H1 (cell line): ENCODE results near the gene HDLBP. TPM values are rescaled to one million over a fixed set of nuclear protein-coding genes. Genes with fewer than 3 reads are reported as not detected.

Source experiments
- CTCF ChIA-PET: fragments of 300-600 bp; sonication (Branson Sonifier 250); formaldehyde crosslinking; loops from one replicate; lab custom pipeline; 2021; ENCODE audit not compliant: partially characterized antibody; lab: Charles Lee
- POLR2A ChIA-PET: fragments of 300-600 bp; sonication (Branson Sonifier 250); formaldehyde crosslinking; loops from one replicate; lab custom pipeline; 2021; ENCODE audit warnings: inconsistent platforms; ENCODE audit not compliant: partially characterized antibody; lab: Charles Lee
- DNase-seq, 2 experiments: peaks; one replicate each; pipeline versions ENCODE4 v3.0.0 to v3.0.0-alpha.2; 2010 to 2022; ENCODE audit warnings: low spot score in 2 of 2, low read depth in 1 of 2, mixed read lengths in 1 of 2
- FAIRE-seq: peaks from 2 replicates; lab custom pipeline; 2011; peaks lifted over from hg19 to GRCh38; lab: Jason Lieb, UNC
- H2AFZ ChIP-seq: 2 replicates; pipeline ENCODE4 v1.8.1; 2012; ENCODE audit warnings: low read length, inconsistent platforms
- H2AK5ac ChIP-seq: 2 replicates; pipeline ENCODE4 v1.6.1; 2013; ENCODE audit warnings: low read depth, low read length
- H2BK120ac ChIP-seq: replicated peaks from 2 replicates; pipeline ENCODE3; 2013; ENCODE audit warnings: low read depth, low read length, inconsistent platforms
- H2BK12ac ChIP-seq: 2 replicates; pipeline ENCODE4 v1.6.1; 2013; ENCODE audit warnings: low read depth, low read length
- H2BK15ac ChIP-seq: 2 replicates; pipeline ENCODE4 v1.6.1; 2013; ENCODE audit warnings: low read length
- H2BK20ac ChIP-seq: 2 replicates; pipeline ENCODE4 v1.6.1; 2013; ENCODE audit warnings: low read length
- H2BK5ac ChIP-seq: 2 replicates; pipeline ENCODE4 v1.6.1; 2013; ENCODE audit warnings: low read depth, low read length
- H3K14ac ChIP-seq: 2 replicates; pipeline ENCODE4 v1.6.1; 2013; ENCODE audit warnings: inconsistent platforms; ENCODE audit not compliant: insufficient read length
- H3K18ac ChIP-seq: 2 replicates; pipeline ENCODE4 v1.6.1; 2013; ENCODE audit warnings: low read length; ENCODE audit errors: extremely low read depth
- H3K23ac ChIP-seq: 2 replicates; pipeline ENCODE4 v1.6.1; 2013; ENCODE audit warnings: inconsistent platforms; ENCODE audit not compliant: insufficient read length
- H3K23me2 ChIP-seq: 2 replicates; pipeline ENCODE4 v1.6.1; 2013; ENCODE audit warnings: low read depth, low read length
- H3K27ac ChIP-seq: 2 replicates; pipeline ENCODE4 v1.6.1; 2011; ENCODE audit warnings: low read depth, low read length, inconsistent platforms
- H3K27me3 ChIP-seq, 4 experiments: replicated peaks in 1 of 4; 1 replicate in 1 of 4; 2 replicates in 3 of 4; pipeline versions ENCODE4 v1.6.1 to v1.8.1; 2011 to 2013; ENCODE audit warnings: low read length in 3 of 4, mild to moderate bottlenecking in 3 of 4, inconsistent platforms in 2 of 4, mixed read lengths in 2 of 4, moderate library complexity in 1 of 4; ENCODE audit not compliant: control insufficient read depth in 3 of 4, insufficient read depth in 3 of 4; ENCODE audit errors: extremely low read depth in 1 of 4
- H3K36me3 ChIP-seq, 4 experiments: 2 replicates each; pipeline versions ENCODE4 v1.6.1 to v1.8.1; 2011 to 2013; ENCODE audit warnings: mild to moderate bottlenecking in 4 of 4, low read length in 3 of 4, moderate library complexity in 2 of 4, control low read depth in 1 of 4, inconsistent platforms in 1 of 4; ENCODE audit not compliant: insufficient read depth in 4 of 4, control insufficient read depth in 2 of 4
- H3K4ac ChIP-seq: replicated peaks from 2 replicates; pipeline ENCODE3; 2013; ENCODE audit warnings: low read length, low read depth, mixed read lengths, inconsistent platforms; ENCODE audit not compliant: insufficient read length
- H3K4me1 ChIP-seq, 4 experiments: replicated peaks in 1 of 4; 1 replicate in 1 of 4; 2 replicates in 3 of 4; pipeline versions ENCODE4 v1.6.1 to v1.8.1; 2011 to 2013; ENCODE audit warnings: low read length in 3 of 4, inconsistent platforms in 2 of 4, mixed read lengths in 1 of 4; ENCODE audit not compliant: insufficient read depth in 4 of 4, control insufficient read depth in 3 of 4
- H3K4me2 ChIP-seq, 2 experiments: 2 replicates each; pipeline versions ENCODE4 v1.6.1 to v1.8.1; 2011 to 2013; ENCODE audit warnings: low read depth in 2 of 2, low read length in 2 of 2, control low read depth in 1 of 2, inconsistent platforms in 1 of 2, mild to moderate bottlenecking in 1 of 2; ENCODE audit not compliant: insufficient read depth in 1 of 2
- H3K4me3 ChIP-seq, 4 experiments: fragments of 200-600, 300-600 bp in 1 of 4; sonication (generic), shearing (Covaris generic), sonication (Bioruptor Twin) in 1 of 4; 2 replicates each; pipeline versions ENCODE4 v1.5.1 to v1.8.1; 2011 to 2016; ENCODE audit warnings: low read length in 4 of 4, low read depth in 3 of 4, control low read depth in 2 of 4, inconsistent platforms in 2 of 4, mild to moderate bottlenecking in 2 of 4, mixed read lengths in 1 of 4, moderate library complexity in 1 of 4; ENCODE audit not compliant: insufficient read depth in 2 of 4; ENCODE audit errors: extremely low read depth in 1 of 4
- H3K56ac ChIP-seq: replicated peaks from 2 replicates; pipeline ENCODE3; 2013; ENCODE audit warnings: low read depth, mild to moderate bottlenecking, mixed read lengths, low read length, inconsistent platforms; ENCODE audit not compliant: insufficient read length
- H3K79me1 ChIP-seq: 2 replicates; pipeline ENCODE4 v1.6.1; 2013; ENCODE audit warnings: low read depth, low read length, control low read depth
- H3K79me2 ChIP-seq, 2 experiments: 2 replicates each; pipeline versions ENCODE4 v1.6.1 to v1.8.1; 2012 to 2013; ENCODE audit warnings: low read length in 2 of 2, mild to moderate bottlenecking in 2 of 2, inconsistent platforms in 1 of 2; ENCODE audit not compliant: insufficient read depth in 2 of 2, control insufficient read depth in 1 of 2
- H3K9ac ChIP-seq, 4 experiments: replicated peaks in 1 of 4; 1 replicate in 1 of 4; 2 replicates in 3 of 4; pipeline versions ENCODE4 v1.6.1 to v1.8.1; 2011 to 2013; ENCODE audit warnings: low read depth in 3 of 4, low read length in 3 of 4, control low read depth in 2 of 4, mild to moderate bottlenecking in 2 of 4, moderate library complexity in 2 of 4, inconsistent platforms in 1 of 4; ENCODE audit errors: extremely low read depth in 1 of 4
- H3K9me3 ChIP-seq, 2 experiments: 2 replicates each; pipeline versions ENCODE4 v1.6.1 to v1.8.1; 2012 to 2013; ENCODE audit warnings: mild to moderate bottlenecking in 2 of 2, moderate library complexity in 2 of 2, control low read depth in 1 of 2, inconsistent platforms in 1 of 2, low read depth in 1 of 2, low read length in 1 of 2, mixed read lengths in 1 of 2; ENCODE audit not compliant: insufficient read depth in 2 of 2
- H4K20me1 ChIP-seq, 2 experiments: replicated peaks in 1 of 2; 2 replicates each; pipeline versions ENCODE3 to v1.8.1; 2011 to 2013; ENCODE audit warnings: inconsistent platforms in 2 of 2, low read length in 2 of 2, mild to moderate bottlenecking in 1 of 2; ENCODE audit not compliant: insufficient read depth in 2 of 2, control insufficient read depth in 1 of 2
- H4K5ac ChIP-seq: 2 replicates; pipeline ENCODE4 v1.6.1; 2013; ENCODE audit warnings: low read length, low read depth, mixed read lengths, inconsistent platforms; ENCODE audit not compliant: insufficient read length
- H4K8ac ChIP-seq: 2 replicates; pipeline ENCODE4 v1.8.0; 2013; ENCODE audit warnings: mild to moderate bottlenecking, moderate library complexity, low read length, inconsistent platforms; ENCODE audit not compliant: insufficient read depth; ENCODE audit errors: extremely low read depth
- H4K91ac ChIP-seq: replicated peaks from 2 replicates; pipeline ENCODE3; 2013; ENCODE audit warnings: low read length, mixed read lengths, inconsistent platforms; ENCODE audit not compliant: insufficient read length
- BRCA1 ChIP-seq: IDR thresholded peaks from 2 replicates; pipeline ENCODE4 v1.6.1; 2012; ENCODE audit warnings: low read depth, low read length, improper control_type of control experiment
- CHD1 ChIP-seq: IDR thresholded peaks from 2 replicates; pipeline ENCODE4 v1.6.1; 2012; ENCODE audit warnings: low read depth, low read length, improper control_type of control experiment
- CHD2 ChIP-seq: IDR thresholded peaks from 2 replicates; pipeline ENCODE4 v1.6.1; 2012; ENCODE audit warnings: low read length, improper control_type of control experiment
- FOSL1 ChIP-seq: IDR thresholded peaks from 2 replicates; pipeline ENCODE4 v1.6.1; 2011; ENCODE audit warnings: mild to moderate bottlenecking, low read depth, low read length, moderate library complexity; ENCODE audit not compliant: insufficient read depth
- GABPA ChIP-seq: IDR thresholded peaks from 2 replicates; pipeline ENCODE4 v1.6.1; 2011; ENCODE audit warnings: mild to moderate bottlenecking, low read length, moderate library complexity, borderline replicate concordance; ENCODE audit not compliant: insufficient read depth
- POLR2A ChIP-seq, 2 experiments: IDR thresholded peaks; 1 replicate in 1 of 2; 2 replicates in 1 of 2; pipeline ENCODE4 v1.6.1; 2011; ENCODE audit warnings: low read depth in 2 of 2, low read length in 2 of 2, mild to moderate bottlenecking in 2 of 2; ENCODE audit errors: control extremely low read depth in 1 of 2
- POU5F1 ChIP-seq: IDR thresholded peaks from 2 replicates; pipeline ENCODE4 v1.6.1; 2011; ENCODE audit warnings: low read depth, mild to moderate bottlenecking, low read length, moderate library complexity
- RFX5 ChIP-seq: IDR thresholded peaks from 2 replicates; pipeline ENCODE4 v1.6.1; 2011; ENCODE audit warnings: low read depth, low read length, improper control_type of control experiment, borderline replicate concordance
- SP1 ChIP-seq: IDR thresholded peaks from 2 replicates; pipeline ENCODE4 v1.6.1; 2011; ENCODE audit warnings: low read depth, low read length
- TCF12 ChIP-seq: IDR thresholded peaks from 2 replicates; pipeline ENCODE4 v1.6.1; 2011; ENCODE audit warnings: low read depth, mild to moderate bottlenecking, low read length
- TEAD4 ChIP-seq: IDR thresholded peaks from 2 replicates; pipeline ENCODE4 v1.6.1; 2012; ENCODE audit warnings: low read depth, low read length, inconsistent platforms, mixed read lengths
- WGBS, 2 experiments: shearing (Covaris generic) in 1 of 2; methylation state at CpG; one replicate each; pipeline versions ENCODE4 v1.1.6 to v1.1.7; 2013 to 2015; ENCODE audit warnings: low lambda C conversion rate in 2 of 2, mixed read lengths in 2 of 2, inconsistent platforms in 1 of 2, low coverage in 1 of 2, missing lambda C conversion rate in 1 of 2; ENCODE audit not compliant: insufficient replicate concordance in 2 of 2, insufficient coverage in 1 of 2, insufficient read length in 1 of 2; ENCODE audit errors: extremely low coverage in 1 of 2, missing lambda C conversion rate in 1 of 2; 5-methylcytosine and 5-hydroxymethylcytosine counted together
- polyA plus RNA-seq, 7 experiments: library from polyadenylated mRNA; depleted of rRNA in 3 of 7; stranded (reverse) in 5 of 7; unstranded in 2 of 7; fragments of >200 nt in 5 of 7; fragments of 200-250 nt in 2 of 7; gene quantifications; 1 replicate in 5 of 7; 2 replicates in 1 of 7; 4 replicates in 1 of 7; pipeline versions ENCODE4 v1.2.1 to v1.2.3, GENCODE V29; 2011 to 2013; ENCODE audit warnings: missing spikeins in 2 of 7, mixed read lengths in 2 of 7
- total RNA-seq: library from RNA; stranded (reverse); fragmentation: NEBNext Ultra II Directional; extraction: Animal tissue kit (Norgen Biotek cat#: 25700); gene quantifications from 2 replicates; pipeline ENCODE4 v1.2.1, GENCODE V29; 2021
- TF ChIP-seq, protein P1 (sequence below): IDR thresholded peaks from 2 replicates; pipeline ENCODE4 v1.6.1; 2011; ENCODE audit warnings: low read length, improper control_type of control experiment
- TF ChIP-seq, protein P2 (sequence below): IDR thresholded peaks from 2 replicates; pipeline ENCODE4 v1.6.1; 2012; ENCODE audit warnings: inconsistent platforms

The HDLBP gene
- total and polyA plus RNA-seq, 2 of the 8 experiments (the other 6 are each of a cell fraction or from before 2014, with no cell fraction given) = 185 to 360 TPM

DNA sequence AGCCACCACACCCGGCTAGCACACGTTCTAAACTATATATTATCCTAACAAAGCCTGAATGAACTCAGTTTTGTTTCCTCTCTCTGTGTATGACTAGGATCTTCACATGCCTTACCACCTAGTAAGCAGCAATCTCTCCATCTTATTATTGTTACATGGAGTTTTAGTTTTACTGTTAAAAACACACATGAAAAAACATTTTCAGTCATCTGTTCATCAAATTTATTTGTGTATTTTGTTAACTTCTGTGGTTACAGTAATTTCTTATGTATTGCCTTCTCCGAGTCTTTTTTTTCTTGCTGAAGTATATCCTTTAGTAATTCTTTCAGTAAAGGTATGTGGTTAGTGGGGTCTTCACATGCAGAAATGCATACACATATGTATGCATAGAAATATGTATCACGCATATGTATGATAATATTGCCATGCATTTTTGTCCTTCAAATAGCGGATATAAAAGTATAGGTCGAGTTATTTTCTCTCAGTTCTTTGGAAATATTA, 95.6 kb downstream of the HDLBP start:
- Histone ChIP-seq H4K8ac (no peak overlapping the region), H3K79me2 (no peaks in the 10 kb centered on the region; a peak in 2 of 4 replicates), H3K36me3 (no peaks in the 10 kb centered on the region), H3K4me2 (peak overlapping the region in 1 of 2 experiments; percentile 65; a peak in 1 of 4 replicates), H3K18ac (no peak overlapping the region), H3K4me3 (no peak overlapping the region), H3K23ac (no peak overlapping the region), H3K9ac (no peak overlapping the region), H3K9me3 (no peaks in the 10 kb centered on the region), H3K27ac (no peak overlapping the region), H2BK20ac (no peak overlapping the region), H3K4me1 (peaks cover 0 to 18% (median 10%) of the 10 kb centered on the region in 4 experiments; a peak in 6 of 7 replicates), H2BK12ac (no peak overlapping the region), H2BK15ac (no peak overlapping the region), H2BK120ac (no peak overlapping the region), H3K14ac (no peak overlapping the region), H2AK5ac (0 out of 2 replicates have a peak overlapping the region, but pooled peaks have one; percentile 39), H4K20me1 (peaks cover 0 to 1% of the 10 kb centered on the region in 2 experiments), H3K56ac (no peak overlapping the region), H3K27me3 (no peaks in the 10 kb centered on the region), H3K4ac (no peak overlapping the region), H2AFZ (no peak overlapping the region), H4K91ac (no peak overlapping the region), H3K23me2 (peaks cover 7% of the 10 kb centered on the region; the same call in 1 of the 2 replicates), H2BK5ac (no peak overlapping the region), H4K5ac (no peak overlapping the region), H3K79me1 (no peaks in the 10 kb centered on the region; the same call in 1 of the 2 replicates)
- FAIRE-seq (no peak), DNase-seq (no peak)
- POLR2A ChIA-PET = no interaction called here
- CTCF ChIA-PET = no interaction called here
- WGBS, 2 experiments = 86% methylated on average over 6 of the region's 6 CpGs; no CpG with 5 or more reads in 1 of the 2 experiments
- TF ChIP-seq, protein P1, sequence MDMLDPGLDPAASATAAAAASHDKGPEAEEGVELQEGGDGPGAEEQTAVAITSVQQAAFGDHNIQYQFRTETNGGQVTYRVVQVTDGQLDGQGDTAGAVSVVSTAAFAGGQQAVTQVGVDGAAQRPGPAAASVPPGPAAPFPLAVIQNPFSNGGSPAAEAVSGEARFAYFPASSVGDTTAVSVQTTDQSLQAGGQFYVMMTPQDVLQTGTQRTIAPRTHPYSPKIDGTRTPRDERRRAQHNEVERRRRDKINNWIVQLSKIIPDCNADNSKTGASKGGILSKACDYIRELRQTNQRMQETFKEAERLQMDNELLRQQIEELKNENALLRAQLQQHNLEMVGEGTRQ = no peak
- no peak for TF ChIP-seq RFX5
- TF ChIP-seq FOSL1 = no peak
- TF ChIP-seq GABPA = no peak
- TF ChIP-seq, protein P2, sequence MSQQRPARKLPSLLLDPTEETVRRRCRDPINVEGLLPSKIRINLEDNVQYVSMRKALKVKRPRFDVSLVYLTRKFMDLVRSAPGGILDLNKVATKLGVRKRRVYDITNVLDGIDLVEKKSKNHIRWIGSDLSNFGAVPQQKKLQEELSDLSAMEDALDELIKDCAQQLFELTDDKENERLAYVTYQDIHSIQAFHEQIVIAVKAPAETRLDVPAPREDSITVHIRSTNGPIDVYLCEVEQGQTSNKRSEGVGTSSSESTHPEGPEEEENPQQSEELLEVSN = no peak
- no peak for TF ChIP-seq SP1
- no peak for TF ChIP-seq POLR2A (IDR thresholded peaks at IDR 0.05; ENCODE audit: control extremely low read depth in 1 of 2, low read depth in 2 of 2, low read length in 2 of 2)
- TF ChIP-seq POU5F1 = no peak
- TF ChIP-seq BRCA1 = no peak
- TF ChIP-seq CHD2 = no peak
- no peak for TF ChIP-seq TEAD4
- no peak for TF ChIP-seq CHD1
- TF ChIP-seq TCF12 = no peak
